ENCODE measurements around the gene ILKAP.

GRCh38 chr2:238250896-238251295 lies 47.4 kb upstream of the ILKAP start:
- TF ChIP-seq EZH2 (IDR thresholded peaks at IDR 0.05; ENCODE audit: low read length, missing control alignments) = no peak
- TF ChIP-seq CTCF (conservative IDR thresholded peaks at IDR 0.05 in 1 of 2, IDR thresholded peaks at IDR 0.05 in 1 of 2; ENCODE audit: low read depth in 1 of 2, low read length in 2 of 2) = no peak

All from fibroblast of lung (primary cell).